Kidney capillary endothelial cell (primary cell): Measurements from ENCODE around the gene DYNLT4.
"Not testable (repeated sequence)": the region's sequence is repeated elsewhere in the genome, so short reads cannot be mapped to it uniquely, and the experiment has no call there.

Experiments
- DNase-seq: peaks from one replicate; pipeline ENCODE4 v3.0.0-alpha.2; 2018; ENCODE audit warnings: low spot score

Gene DYNLT4

DNA sequence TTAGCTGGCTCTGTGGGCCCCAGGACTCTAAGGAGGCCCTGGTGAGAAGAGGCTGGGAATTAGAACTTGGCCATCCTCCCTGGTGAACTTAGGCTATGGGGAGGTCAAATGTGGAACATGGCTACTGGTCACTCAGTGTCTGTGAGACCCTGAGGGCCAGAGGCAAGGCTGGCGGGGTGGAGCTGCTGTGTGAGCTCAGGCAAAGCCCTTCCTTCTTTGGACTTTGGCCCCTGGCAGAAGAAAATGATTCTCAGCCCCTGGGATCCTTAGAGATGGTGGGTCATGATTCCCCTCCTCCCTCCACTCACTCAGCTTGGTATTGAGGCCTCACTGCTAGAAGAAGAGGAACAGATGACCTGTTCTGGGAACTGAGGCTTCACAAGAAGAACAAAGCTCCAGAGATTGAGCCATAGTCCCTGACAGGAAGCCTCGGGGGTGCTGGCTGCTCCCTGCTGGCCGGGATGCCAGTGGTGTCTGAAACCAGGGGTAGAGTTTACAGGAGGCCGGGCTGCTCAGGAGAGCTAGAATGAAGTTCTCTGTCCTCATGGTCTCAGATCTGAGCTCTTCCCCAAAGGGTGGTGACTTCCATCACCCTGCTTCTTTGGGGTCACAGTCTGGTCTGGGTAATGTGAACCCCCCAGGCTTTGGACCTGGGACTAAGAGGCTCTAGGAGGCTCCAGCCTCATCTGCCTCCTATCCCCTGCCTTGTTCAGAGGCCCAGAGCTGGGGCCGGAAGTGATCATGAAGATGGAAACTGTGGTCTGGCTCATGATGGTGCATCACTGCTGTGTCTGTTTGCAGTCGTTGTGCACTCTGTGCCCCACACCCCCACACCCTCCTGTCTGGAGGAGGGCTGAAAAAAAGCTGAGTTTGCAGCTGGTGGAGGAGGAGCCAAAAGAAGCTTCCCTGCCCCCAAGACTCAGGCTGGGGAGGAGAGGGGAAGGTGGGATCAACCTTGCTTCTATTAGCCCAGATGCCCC lies 2.1 kb upstream of the DYNLT4 start:
- DNase-seq, result no peak

DNA sequence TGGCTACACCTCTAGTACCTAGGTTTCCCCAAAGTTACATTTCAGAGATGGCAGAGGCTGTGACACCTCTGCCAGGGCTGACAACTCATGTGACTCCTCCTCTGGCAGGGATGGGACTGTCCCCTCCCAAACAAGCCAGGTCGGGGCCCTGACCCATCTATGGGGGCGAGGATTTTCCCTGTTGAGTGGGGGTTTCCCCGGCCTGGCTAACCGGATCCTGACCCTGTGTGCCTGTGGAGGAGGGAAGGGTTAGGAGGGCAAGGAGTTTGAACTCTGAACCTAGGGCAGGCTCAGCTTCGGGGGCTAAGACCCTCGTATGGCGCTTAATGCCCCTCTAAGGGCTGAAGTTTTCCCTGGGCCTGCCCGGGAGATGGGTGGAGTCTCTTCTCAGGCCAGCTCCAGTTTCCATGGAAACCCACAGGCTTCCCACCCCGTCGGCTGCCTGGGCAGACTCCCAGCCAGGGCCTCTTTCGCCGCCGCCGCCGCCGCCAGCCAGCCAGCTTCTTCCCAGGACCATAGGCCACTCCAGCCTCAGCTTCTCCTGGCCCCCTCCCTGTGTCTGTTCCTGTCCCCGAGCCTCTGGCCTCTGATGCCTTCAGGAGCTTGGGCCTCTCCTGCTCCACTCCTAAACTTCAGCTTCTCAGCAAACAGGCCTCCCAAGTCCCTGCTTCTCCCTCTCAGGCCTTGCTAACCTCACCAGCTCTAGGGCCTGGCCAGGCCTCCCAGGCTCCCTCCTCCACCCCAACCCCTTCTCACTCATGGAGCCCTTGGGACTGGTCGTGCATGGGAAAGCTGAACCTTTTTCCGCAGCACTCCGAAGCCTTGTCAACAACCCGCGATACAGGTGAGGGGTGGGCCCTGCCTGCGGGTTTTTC lies 1.1 kb upstream of the DYNLT4 start, which contains the start of gene BTBD19:
BTBD19 (plus strand) TSS at position 461 of the 875 bp plus-strand sequence; CDS start at position 759, 298 bp downstream.
- DNase-seq, result no peak

DNA sequence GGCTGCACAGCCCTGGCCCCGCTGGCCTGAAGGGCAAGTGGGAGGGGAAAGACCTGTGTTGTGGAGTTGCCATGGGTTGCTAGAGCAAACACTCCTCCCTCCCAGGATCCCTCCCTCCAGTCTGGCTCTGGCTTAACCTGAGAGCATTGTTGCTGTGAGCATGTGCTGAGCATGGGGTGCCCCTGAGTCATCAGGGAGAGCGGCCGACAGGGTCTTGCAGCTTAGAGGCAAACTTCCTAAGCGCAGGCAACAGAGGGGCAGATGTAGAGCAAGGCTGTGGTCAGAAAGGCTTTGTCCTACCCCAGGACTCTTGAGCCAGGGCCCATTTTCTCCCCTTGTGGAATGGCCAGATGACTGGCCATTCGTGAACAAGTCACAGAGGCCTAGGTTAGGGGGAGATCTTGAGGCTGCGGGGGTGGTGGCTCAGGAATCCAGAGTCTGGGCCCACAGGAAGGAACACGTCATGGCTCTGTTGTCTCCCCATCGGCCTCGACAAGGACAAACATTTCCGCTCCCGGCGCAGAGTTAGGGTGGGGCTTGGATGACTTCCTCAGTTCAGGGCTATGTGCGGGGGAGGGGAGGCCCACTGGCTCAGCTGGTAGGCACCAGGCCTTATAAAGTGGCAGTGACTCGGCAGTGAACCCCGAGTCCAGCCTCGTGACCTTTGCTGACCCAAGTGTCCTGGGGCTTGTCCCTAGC lies 362 bp upstream of the DYNLT4 start:
- DNase-seq, result peak; percentile 100

DNA sequence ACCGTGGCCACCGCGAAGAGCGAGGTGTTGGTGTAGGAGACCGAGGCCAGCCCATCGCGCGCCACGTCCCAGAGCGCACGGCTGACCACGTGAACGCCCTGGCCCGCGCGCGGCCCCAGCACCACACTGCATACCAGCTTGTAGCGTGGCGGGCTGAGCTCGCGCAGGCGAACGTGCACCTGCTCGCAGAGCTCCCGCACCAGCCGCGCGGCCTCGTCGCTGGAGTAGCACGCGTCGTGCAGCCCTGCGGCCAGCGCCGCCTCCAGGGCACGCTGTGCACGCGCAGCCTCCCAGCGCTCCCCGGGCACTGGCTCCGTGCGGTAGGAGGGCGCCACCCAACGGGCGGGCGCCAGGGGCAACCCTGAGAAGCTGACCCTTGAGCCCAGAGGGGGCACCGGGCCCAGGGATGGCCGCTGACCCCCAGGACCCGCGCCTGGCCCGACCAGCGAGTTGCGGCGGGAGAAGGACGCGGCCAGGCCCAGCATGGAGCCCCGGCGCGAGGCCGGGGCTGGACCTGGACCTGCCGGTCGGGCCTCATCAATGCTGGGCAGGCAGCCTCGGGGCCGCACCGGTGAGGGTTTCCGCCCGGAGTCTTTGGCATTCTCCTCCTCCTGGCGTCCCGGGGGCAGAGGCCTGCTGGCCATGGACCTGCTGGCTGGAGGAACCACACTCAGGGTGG lies 987 bp downstream of the DYNLT4 start:
- DNase-seq, result no peak

DNA sequence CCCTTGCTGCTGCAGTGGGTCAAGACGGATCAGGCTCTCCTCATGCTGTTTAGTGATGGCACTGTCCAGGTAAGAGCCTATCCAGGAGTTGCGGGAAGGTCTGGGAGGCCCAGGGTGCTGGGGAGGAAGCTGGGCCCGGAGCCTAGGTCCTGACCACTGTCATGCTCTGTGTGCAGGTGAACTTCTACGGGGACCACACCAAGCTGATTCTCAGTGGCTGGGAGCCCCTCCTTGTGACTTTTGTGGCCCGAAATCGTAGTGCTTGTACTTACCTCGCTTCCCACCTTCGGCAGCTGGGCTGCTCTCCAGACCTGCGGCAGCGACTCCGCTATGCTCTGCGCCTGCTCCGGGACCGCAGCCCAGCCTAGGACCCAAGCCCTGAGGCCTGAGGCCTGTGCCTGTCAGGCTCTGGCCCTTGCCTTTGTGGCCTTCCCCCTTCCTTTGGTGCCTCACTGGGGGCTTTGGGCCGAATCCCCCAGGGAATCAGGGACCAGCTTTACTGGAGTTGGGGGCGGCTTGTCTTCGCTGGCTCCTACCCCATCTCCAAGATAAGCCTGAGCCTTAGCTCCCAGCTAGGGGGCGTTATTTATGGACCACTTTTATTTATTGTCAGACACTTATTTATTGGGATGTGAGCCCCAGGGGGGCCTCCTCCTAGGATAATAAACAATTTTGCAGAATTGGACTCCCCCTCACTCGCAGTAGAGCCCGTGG lies 1.7 kb downstream of the DYNLT4 start:
- no peak for DNase-seq

DNA sequence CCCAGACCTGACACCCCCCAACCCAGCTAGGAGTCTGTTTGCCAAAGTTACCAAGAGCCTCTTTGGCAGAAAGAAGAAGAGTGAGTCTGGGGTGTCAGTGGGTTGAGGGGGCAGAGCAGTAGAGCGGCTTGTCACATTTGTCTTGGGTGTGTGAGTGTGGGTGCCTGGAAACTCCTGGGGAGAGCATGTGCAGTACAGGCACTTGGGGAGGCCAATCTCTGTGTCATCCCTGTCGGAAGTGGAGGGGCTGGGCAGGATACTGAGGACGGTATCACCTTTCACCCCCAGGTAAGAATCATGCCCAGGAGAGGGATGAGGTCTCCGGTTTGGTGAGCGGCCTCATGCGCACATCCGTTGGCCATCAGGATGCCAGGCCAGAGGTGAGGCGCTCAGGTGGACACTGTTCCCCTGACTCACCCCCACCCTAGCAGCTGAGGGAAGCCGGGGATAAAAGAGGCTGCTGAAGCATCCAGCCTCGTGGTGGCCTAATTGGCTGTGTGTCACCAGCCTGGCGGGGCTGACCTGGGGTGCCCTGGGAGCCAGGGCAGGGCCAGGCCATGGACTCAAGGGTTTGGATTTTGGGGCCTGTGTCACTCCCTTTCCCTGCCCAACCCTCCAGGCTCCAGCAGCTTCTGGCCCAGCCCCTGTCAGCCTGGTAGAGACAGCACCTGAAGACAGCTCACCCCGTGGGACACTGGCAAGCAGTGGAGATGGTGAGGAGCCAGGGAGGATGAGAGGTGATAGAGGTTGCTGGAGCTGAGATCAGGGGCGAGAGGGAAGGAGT lies 3.6 kb downstream of the DYNLT4 start:
- DNase-seq, result no peak

DNA sequence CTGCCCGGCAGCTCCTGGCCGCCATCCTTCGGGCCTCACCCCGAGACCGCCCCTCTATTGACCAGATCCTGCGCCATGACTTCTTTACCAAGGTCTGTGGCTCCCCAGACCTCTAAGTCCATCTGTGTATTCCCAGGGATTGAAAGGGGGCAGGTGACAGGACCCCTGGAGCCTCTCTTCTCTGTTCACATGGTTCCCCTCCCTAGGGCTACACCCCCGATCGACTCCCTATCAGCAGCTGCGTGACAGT lies 4.2 kb downstream of the DYNLT4 start:
- DNase-seq, result no peak

DNA sequence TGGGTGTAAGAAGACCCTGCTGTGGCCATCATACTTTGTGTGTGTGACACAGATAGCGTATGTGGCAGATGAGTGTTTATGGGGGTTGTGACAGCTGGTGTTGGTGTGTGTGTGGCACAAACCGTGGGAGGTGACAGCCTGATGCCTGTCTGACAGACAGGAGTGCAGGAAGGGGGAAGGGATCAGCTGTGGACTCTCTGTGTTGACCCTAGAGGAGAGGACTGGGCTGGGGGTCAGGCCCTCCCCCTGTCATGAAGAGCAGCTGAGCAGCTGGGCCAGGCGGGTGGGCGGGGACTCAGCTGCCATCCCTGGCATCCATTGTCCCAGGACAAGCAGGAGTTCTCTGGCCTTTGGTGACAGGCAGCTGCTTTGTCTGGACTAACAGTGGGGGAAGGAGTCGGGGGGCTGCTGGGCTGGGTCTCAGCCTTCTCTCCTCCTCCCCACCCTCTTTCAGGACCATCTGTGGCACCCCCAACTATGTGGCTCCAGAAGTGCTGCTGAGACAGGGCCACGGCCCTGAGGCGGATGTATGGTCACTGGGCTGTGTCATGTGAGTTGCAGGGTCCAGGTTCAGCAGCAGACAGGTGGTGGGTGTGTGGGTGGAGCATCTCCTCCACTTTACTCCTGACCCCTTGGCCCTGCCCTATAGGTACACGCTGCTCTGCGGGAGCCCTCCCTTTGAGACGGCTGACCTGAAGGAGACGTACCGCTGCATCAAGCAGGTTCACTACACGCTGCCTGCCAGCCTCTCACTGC lies 4.7 kb downstream of the DYNLT4 start:
- no peak for DNase-seq

DNA sequence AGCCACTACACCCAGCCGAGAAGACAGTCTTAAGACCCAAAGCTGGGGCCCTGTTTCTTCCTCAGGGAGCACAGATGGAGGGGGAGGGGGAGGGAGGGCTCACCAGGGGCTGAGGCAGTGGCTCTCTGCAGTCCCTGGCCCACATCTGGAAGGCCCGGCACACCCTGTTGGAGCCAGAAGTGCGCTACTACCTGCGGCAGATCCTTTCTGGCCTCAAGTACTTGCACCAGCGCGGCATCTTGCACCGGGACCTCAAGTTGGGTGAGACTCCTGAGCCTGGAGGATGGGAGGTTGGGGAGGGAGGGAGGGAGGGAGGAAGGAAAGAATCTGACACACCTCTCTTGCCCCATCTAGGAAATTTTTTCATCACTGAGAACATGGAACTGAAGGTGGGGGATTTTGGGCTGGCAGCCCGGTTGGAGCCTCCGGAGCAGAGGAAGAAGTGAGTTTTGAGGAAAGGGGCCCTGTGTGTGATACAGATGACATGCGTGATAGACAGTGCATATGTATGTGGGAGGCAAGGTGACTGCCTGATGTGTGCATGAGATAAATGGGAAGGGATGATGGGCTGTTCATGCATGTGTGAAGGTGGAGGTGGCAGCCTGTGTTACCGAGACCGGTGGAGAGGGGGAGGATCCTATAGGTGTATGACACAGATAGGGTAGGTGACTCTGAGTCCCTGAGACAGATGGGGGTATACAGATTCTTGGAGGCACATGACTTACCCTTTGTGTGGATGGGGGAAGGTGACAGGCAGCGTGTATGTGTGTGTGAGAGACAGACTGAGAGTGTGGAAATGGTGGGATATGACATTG lies 5.5 kb downstream of the DYNLT4 start:
- DNase-seq, result no peak

DNA sequence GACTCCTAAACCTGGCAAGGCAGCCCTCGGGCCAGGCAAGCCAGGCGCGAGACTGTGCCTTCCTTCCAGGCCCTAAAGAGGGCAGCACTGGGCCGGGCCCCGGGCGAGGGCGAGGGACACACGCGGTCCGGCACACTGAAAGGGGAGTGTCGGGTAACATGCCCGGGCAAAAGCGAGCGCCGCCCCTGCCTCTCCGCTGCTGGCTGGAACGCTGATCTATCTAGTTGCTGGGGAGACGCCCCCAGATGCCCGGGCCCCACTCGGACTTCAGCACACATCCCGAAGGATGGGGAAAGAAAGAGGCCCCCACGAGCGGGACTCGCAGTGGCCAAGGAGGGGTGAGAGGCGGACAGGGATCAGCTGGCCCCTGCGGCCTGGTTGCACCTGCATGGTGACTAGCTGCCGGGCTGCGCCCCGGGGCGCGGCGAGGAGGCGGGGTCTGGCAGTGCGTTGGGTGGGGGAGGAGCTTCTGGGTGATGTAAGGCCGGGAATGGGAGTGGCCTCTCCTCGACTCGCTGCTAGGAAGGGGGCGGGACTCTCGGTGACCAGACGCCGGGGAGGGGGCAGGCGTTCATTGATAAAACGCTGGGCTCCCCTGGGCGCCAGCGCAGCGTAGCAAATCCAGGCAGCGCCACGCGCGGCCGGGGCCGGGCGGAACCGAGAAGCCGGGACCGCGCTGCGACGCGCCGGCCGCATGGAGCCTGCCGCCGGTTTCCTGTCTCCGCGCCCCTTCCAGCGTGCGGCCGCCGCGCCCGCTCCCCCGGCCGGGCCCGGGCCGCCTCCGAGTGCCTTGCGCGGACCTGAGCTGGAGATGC lies 7.2 kb downstream of the DYNLT4 start, which contains the start of gene PLK3:
PLK3 (plus strand) TSS at position 608 of the 815 bp plus-strand sequence; CDS start at position 695, 87 bp downstream.
- peak; percentile 97 for DNase-seq

DNA sequence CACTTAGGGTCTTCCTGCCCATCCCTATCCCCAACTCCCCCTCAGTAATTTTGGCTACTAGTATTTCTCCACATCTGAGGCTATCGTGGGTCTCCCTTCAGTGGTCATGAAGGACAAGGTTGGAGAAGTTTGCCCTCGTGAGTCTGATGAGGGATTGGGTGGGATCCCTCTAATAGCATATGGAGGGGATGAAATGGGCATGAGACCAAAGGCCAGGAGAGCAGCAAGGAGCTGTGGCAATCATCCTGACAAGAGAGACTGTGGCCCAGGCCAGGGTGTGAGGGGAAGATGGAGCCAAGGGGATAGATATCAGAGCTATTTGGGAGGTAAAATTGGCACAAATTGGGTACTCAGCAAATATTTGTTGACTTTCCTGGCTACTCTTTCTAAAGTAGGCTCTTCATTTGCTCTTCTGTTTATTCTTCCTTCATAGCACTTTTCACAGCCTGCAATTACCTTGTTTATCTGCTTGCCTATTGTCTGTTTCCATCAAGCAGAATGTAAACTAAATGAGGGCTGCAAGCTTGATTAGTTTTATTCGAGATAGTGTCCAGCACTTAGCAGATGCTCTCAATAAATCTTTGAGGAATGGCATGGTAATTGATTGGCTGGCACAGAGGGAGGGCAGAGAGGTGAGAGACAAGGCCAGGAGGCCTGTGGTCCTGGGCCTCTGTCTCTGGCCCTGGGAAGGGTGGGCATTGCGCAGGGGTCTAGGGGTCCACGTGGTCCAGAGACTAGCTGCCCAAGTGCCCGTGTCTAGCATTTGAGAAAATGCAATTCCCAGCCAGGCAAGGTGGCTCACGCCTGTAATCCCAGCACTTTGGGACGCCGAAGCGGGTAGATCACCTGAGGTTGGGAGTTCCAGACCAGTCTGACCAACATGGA lies 8.4 kb downstream of the DYNLT4 start:
- no peak for DNase-seq

DNA sequence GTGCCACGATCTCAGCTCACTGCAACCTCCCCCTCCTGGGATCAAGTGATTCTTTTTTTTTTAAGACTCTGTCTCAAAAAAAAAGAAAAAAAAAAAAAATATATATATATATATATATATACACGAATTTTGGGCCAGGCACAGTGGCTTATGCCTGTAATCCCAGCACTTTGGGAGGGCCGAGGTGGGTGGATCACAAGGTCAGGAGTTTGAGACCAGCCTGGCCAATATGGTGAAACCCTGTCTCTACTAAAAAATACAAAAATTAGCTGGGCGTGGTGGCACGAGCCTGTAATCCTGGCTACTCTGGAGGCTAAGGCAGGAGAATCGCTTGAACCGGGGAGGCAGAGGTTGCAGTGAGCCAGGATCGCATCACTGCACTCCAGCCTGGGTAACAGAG lies 9.3 kb downstream of the DYNLT4 start:
- DNase-seq, result not testable (repeated sequence)

DNA sequence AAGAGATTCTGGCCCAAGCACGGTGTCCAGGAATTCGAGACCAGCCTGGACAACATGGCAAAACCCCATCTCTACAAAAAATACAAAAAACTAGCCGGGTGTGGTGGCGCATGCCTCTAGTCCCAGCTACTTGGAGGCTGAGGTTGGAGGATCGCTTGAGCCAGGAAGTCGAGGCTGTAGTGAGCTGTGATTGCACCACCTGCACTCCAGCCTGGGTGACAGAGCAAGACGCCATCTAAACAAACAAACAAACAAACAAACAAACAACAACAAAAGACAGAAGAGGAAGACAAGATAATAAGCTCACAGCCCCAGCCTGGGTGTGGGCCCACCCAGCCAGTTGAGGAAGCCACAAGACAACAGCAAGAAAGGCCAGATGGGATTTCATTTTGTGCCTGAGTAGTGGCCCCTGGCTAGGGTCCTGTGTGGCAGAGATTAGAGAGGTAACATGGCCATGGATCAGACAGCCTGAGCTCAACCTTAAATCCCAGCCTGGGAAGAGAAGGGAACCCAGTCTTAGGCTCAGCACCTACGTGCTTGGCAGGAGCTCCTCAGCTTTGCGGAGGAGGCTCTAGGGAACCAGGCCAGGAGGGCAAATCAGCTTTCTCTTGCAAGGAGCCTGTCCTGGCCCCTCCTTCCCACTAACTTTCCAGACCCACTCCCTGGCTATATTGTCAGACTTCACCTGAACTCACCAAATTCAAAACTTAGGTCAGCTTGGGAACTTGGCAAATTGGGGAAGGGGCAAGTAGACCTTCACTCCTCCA lies 14.2 kb downstream of the DYNLT4 start:
- no peak for DNase-seq

DNA sequence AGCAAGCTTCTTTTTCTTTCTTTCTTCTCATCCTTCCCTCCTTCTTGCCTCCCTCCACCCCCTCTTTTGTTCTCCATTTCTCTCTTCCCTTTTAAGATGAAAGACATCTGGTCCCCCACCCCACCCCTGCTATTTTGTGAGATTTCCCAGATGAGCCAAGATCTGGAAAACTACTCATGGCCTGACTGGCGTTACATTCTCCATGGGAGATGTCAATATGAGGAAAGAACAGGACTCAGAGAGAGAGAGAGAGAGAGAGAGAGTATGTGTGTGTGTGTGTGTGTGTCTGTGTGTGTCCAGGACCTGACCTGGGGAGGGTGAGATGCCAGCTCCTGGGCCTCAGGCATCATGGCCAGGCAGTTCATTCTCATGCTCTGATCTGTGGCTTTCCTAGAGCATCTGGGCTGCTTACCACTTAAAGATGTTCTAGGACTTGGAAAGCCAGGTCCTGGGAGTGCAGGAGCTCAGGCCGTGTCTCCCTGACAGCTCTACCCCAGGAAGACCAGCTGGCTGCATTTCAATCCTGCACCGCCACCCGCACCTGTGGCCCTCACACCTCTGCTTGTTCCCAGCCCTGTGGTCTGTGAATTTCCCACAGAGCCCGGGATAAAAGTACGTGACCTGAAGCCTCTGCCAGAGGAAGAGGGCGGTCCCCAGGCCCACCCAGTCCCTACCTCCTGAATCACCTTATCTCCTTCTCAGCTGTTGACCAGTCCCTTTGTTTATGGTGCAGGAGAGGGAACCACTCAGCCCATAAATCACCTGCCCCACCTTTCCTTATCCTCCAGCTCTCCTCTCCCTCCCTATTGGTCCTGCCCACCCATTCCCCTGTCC lies 16.0 kb downstream of the DYNLT4 start:
- no peak for DNase-seq
